ENCODE results near the gene ZNF525. TPM values are rescaled to one million over a fixed set of nuclear protein-coding genes. Genes with fewer than 3 reads are reported as not detected.

ZNF525 gene
- total and polyA plus RNA-seq, 2 of the 13 experiments (the other 11 are each of a cell fraction or from before 2014, with no cell fraction given) = 3.4 to 8.7 TPM

GRCh38 chr19:53424968-53425597 lies 59.6 kb downstream of the ZNF525 start:
- Histone ChIP-seq H3K9me3 (ENCODE audit: low read length) (no peaks in the 10 kb centered on the region), H3K27me3 (ENCODE audit: control insufficient read depth in 1 of 2, insufficient read depth in 2 of 2, low read length in 2 of 2) (no peaks in the 10 kb centered on the region), H4K20me1 (ENCODE audit: insufficient read depth, low read length) (no peaks in the 10 kb centered on the region), H3K4me2 (ENCODE audit: low read depth, low read length) (no peak overlapping the region), H3K4me1 (ENCODE audit: insufficient read depth, low read length) (peaks cover 26% of the 10 kb centered on the region), H3K36me3 (replicated peaks in 1 of 2; ENCODE audit: control insufficient read depth in 1 of 2, insufficient read depth in 2 of 2, low read length in 2 of 2) (no peaks in the 10 kb centered on the region), H2AFZ (ENCODE audit: low read length) (no peak overlapping the region), H3K9ac (ENCODE audit: insufficient read depth, low read depth, low read length) (no peak overlapping the region), H3K4me3 (replicated peaks in 1 of 3; ENCODE audit: insufficient read depth in 1 of 3, low read depth in 2 of 3, low read length in 3 of 3) (no peak overlapping the region), H3K79me2 (ENCODE audit: insufficient read depth, low read length) (no peaks in the 10 kb centered on the region), H3K27ac (ENCODE audit: extremely low read length, insufficient read depth, low read length) (no peak overlapping the region)
- in situ Hi-C loops (cut with HindIII; ENCODE audit: extremely low pct_ligation_motif_present, low pct_unique_long_range_greater_than_20kb) (loop anchor here (5.0 kb wide), 1 partner anchor 87 kb away; no protein-coding TSS in a partner anchor), intact Hi-C loops (cut with micrococcal nuclease; ENCODE audit: unreplicated experiment) (loop anchor here (2.0 to 10.0 kb wide), 2 partner anchors 88 to 320 kb away; no protein-coding TSS in a partner anchor)
- FAIRE-seq (peak; percentile 75), DNase-seq (ENCODE audit: low spot score) (peak; percentile 67), ATAC-seq (peak; percentile 86)
- no TSS peak for BruUV-seq (replicated peaks)
- 35% methylated on average over 9 of the region's 9 CpGs for WGBS (ENCODE audit: low lambda C conversion rate)
- CTCF ChIA-PET (ENCODE audit: low intra/inter-chr PET ratio, low total read pairs) = interaction anchor here (1.2 to 2.5 kb wide), 2 partner anchors 87 to 321 kb away, joined by 5 to 11 read pairs; no protein-coding TSS in a partner anchor
- POLR2A ChIA-PET = interaction anchor here (0.8 to 1.2 kb wide), 2 partner anchors 18 to 79 kb away, joined by 3 to 5 read pairs; no protein-coding TSS in a partner anchor
- TF ChIP-seq CC2D1A (CRISPR knock-in tag; IDR thresholded peaks at IDR 0.05) (0 out of 2 replicates have a peak, but pooled peaks have one; percentile 54), ZBTB33 (CRISPR knock-in tag; IDR thresholded peaks at IDR 0.05) (peak; percentile 81), MAFF (IDR thresholded peaks at IDR 0.05; ENCODE audit: low read depth, low read length) (no peak), ZMYM3 (CRISPR knock-in tag; IDR thresholded peaks at IDR 0.05) (peak; percentile 67; the same call in 1 of the 2 replicates), CBX5 (CRISPR knock-in tag; IDR thresholded peaks at IDR 0.05; ENCODE audit: borderline replicate concordance) (0 out of 2 replicates have a peak, but pooled peaks have one; percentile 31), MIER3 (CRISPR knock-in tag; IDR thresholded peaks at IDR 0.05; ENCODE audit: borderline replicate concordance) (0 out of 2 replicates have a peak, but pooled peaks have one; percentile 30), NCOR1 (IDR thresholded peaks at IDR 0.05; ENCODE audit: borderline replicate concordance, low read length) (no peak), RAD21 (CRISPR knock-in tag; IDR thresholded peaks at IDR 0.05) (peak; percentile 66), ZNF253 (CRISPR knock-in tag; IDR thresholded peaks at IDR 0.05; ENCODE audit: borderline replicate concordance) (no peak), ZSCAN30 (CRISPR knock-in tag; IDR thresholded peaks at IDR 0.05) (no peak), HDAC2 (CRISPR knock-in tag; IDR thresholded peaks at IDR 0.05) (peak; percentile 56; the same call in 1 of the 2 replicates), JDP2 (CRISPR knock-in tag; IDR thresholded peaks at IDR 0.05; ENCODE audit: borderline replicate concordance) (no peak), SMC3 (IDR thresholded peaks at IDR 0.05; ENCODE audit: low read length) (peak; percentile 72), LCORL (IDR thresholded peaks at IDR 0.05) (no peak), LCORL (CRISPR knock-in tag; IDR thresholded peaks at IDR 0.05) (peak; percentile 57; the same call in 1 of the 2 replicates), SMAD1 (CRISPR knock-in tag; IDR thresholded peaks at IDR 0.05; ENCODE audit: borderline replicate concordance, low read depth) (0 out of 2 replicates have a peak, but pooled peaks have one; percentile 59), TEAD3 (CRISPR knock-in tag; optimal IDR thresholded peaks at IDR 0.05; ENCODE audit: borderline replicate concordance) (peak; percentile 48), FOXC1 (CRISPR knock-in tag; IDR thresholded peaks at IDR 0.05; ENCODE audit: borderline replicate concordance) (peak; percentile 50; the same call in 1 of the 2 replicates), ZMYM4 (CRISPR knock-in tag; IDR thresholded peaks at IDR 0.05) (peak; percentile 54; the same call in 1 of the 2 replicates), ZBTB25 (CRISPR knock-in tag; IDR thresholded peaks at IDR 0.05) (no peak), ERF (CRISPR knock-in tag; IDR thresholded peaks at IDR 0.05) (peak; percentile 39; the same call in 1 of the 2 replicates), MIXL1 (CRISPR knock-in tag; IDR thresholded peaks at IDR 0.05) (peak; percentile 70), STAG1 (CRISPR knock-in tag; IDR thresholded peaks at IDR 0.05) (peak; percentile 89), XRCC5 (optimal IDR thresholded peaks at IDR 0.05; ENCODE audit: low read length) (peak; percentile 66), SALL1 (CRISPR knock-in tag; IDR thresholded peaks at IDR 0.05) (peak; percentile 38)

All from HepG2 (cell line).